ENCODE results near the gene YPEL5.

Gene YPEL5

GRCh38 chr2:30208453-30208852 is 61.6 kb downstream of the YPEL5 start:
- DNase-seq: peak; percentile 28

GRCh38 chr2:30209227-30209626 is 62.4 kb downstream of the YPEL5 start:
- no peak for DNase-seq

Measured in CD4-positive, alpha-beta T cell treated with Interferon gamma for 1 hour (primary cell).